Ishikawa (cell line): ENCODE results near the gene BOK.

Experiments used
- CREB1 ChIP-seq: IDR thresholded peaks from 2 replicates; pipeline ENCODE4 v1.6.1; 2012; ENCODE audit warnings: low read depth
- EGR1 ChIP-seq: IDR thresholded peaks from 2 replicates; pipeline ENCODE4 v1.6.1; 2012
- EP300 ChIP-seq: IDR thresholded peaks from 2 replicates; pipeline ENCODE4 v1.6.1; 2012; ENCODE audit warnings: borderline replicate concordance
- NFIC ChIP-seq: IDR thresholded peaks from 2 replicates; pipeline ENCODE4 v1.6.1; 2012
- RAD21 ChIP-seq: IDR thresholded peaks from 2 replicates; pipeline ENCODE4 v1.6.1; 2012; ENCODE audit warnings: low read depth
- TAF1 ChIP-seq: IDR thresholded peaks from 2 replicates; pipeline ENCODE4 v1.6.1; 2012; ENCODE audit warnings: low read depth, mild to moderate bottlenecking
- YY1 ChIP-seq: IDR thresholded peaks from 2 replicates; pipeline ENCODE4 v1.6.1; 2012; ENCODE audit warnings: low read depth
- TF ChIP-seq, protein P1 (sequence below): IDR thresholded peaks from 2 replicates; pipeline ENCODE4 v1.6.1; 2012
- TF ChIP-seq, protein P2 (sequence below): IDR thresholded peaks from 2 replicates; pipeline ENCODE4 v1.6.1; 2012; ENCODE audit warnings: low read depth, mild to moderate bottlenecking

DNA sequence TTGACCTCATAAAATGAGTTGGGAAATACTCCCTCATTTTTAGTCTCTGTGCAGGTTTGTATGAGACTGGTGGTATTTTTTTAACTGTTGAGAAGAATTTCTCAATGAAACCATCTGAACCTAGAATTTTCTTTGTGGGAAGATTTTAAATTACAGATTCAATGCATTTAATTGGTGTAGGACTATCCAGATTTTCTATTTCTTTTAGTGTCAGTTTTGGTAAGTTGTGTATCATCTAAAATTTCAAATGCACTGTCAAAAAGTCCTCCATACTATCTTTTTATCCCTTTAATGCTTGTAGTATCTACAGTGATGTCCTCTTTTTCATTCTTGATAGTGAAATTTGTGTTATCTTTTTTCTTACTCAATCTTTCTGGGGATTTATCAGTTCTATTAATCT, 1.8 kb upstream of the BOK start:
- no peak for TF ChIP-seq CREB1
- TF ChIP-seq, protein P1, sequence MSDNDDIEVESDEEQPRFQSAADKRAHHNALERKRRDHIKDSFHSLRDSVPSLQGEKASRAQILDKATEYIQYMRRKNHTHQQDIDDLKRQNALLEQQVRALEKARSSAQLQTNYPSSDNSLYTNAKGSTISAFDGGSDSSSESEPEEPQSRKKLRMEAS = no peak
- TF ChIP-seq YY1 = no peak
- no peak for TF ChIP-seq RAD21
- TF ChIP-seq EP300 = no peak
- TF ChIP-seq, protein P2, sequence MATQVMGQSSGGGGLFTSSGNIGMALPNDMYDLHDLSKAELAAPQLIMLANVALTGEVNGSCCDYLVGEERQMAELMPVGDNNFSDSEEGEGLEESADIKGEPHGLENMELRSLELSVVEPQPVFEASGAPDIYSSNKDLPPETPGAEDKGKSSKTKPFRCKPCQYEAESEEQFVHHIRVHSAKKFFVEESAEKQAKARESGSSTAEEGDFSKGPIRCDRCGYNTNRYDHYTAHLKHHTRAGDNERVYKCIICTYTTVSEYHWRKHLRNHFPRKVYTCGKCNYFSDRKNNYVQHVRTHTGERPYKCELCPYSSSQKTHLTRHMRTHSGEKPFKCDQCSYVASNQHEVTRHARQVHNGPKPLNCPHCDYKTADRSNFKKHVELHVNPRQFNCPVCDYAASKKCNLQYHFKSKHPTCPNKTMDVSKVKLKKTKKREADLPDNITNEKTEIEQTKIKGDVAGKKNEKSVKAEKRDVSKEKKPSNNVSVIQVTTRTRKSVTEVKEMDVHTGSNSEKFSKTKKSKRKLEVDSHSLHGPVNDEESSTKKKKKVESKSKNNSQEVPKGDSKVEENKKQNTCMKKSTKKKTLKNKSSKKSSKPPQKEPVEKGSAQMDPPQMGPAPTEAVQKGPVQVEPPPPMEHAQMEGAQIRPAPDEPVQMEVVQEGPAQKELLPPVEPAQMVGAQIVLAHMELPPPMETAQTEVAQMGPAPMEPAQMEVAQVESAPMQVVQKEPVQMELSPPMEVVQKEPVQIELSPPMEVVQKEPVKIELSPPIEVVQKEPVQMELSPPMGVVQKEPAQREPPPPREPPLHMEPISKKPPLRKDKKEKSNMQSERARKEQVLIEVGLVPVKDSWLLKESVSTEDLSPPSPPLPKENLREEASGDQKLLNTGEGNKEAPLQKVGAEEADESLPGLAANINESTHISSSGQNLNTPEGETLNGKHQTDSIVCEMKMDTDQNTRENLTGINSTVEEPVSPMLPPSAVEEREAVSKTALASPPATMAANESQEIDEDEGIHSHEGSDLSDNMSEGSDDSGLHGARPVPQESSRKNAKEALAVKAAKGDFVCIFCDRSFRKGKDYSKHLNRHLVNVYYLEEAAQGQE = no peak
- no peak for TF ChIP-seq TAF1
- TF ChIP-seq NFIC = no peak
- no peak for TF ChIP-seq EGR1
